Dendritic cell treated with granulocyte-macrophage colony-stimulating factor and Interleukin-4, amounts not matched to agents 40 ng/mL and 50 ng/mL, for 4 days (primary cell): ENCODE data around the gene COPS9.

ENCODE experiments used
- H3K27ac Mint-ChIP-seq: one replicate; pipeline ENCODE4 v1.8.0; 2022; ENCODE audit warnings: mild to moderate bottlenecking, mixed read lengths
- H3K27me3 Mint-ChIP-seq: one replicate; pipeline ENCODE4 v1.8.0; 2022; ENCODE audit warnings: mild to moderate bottlenecking, mixed read lengths
- H3K36me3 Mint-ChIP-seq: one replicate; pipeline ENCODE4 v1.8.0; 2022; ENCODE audit warnings: low read depth, mixed read lengths
- H3K4me1 Mint-ChIP-seq: one replicate; pipeline ENCODE4 v1.8.0; 2022; ENCODE audit warnings: low read depth, mixed read lengths
- H3K4me3 Mint-ChIP-seq: one replicate; pipeline ENCODE4 v1.8.0; 2022; ENCODE audit warnings: mild to moderate bottlenecking, moderate library complexity, mixed read lengths
- H3K9me3 Mint-ChIP-seq: one replicate; pipeline ENCODE4 v1.8.0; 2022; ENCODE audit warnings: mixed read lengths
- intact Hi-C: fragments of 100-400 bp; cut with micrococcal nuclease; formaldehyde crosslinking; loops from one replicate; pipeline ENCODE4 v1.15.0; 2022

Gene COPS9

GRCh38 chr2:240147382-240147781 lies 11.3 kb upstream of the COPS9 start:
- Mint-ChIP-seq H3K4me1 (peaks cover 37% of the 10 kb centered on the region), H3K27ac (peak overlapping the region; percentile 45), H3K36me3 (no peaks in the 10 kb centered on the region), H3K9me3 (no peaks in the 10 kb centered on the region), H3K4me3 (no peak overlapping the region), H3K27me3 (peaks cover 28% of the 10 kb centered on the region)
- intact Hi-C loops, result no loop called here

- Mint-ChIP-seq H3K4me1 (peaks cover 37% of the 10 kb centered on the region), H3K27ac (peak overlapping the region; percentile 47), H3K9me3 (no peaks in the 10 kb centered on the region), H3K27me3 (peaks cover 28% of the 10 kb centered on the region), H3K4me3 (no peak overlapping the region), H3K36me3 (no peaks in the 10 kb centered on the region)
- intact Hi-C loops, result no loop called here
These were observed 10.6 kb upstream of the COPS9 start for GRCh38 chr2:240146627-240147278.

GRCh38 chr2:240146141-240146561 lies 10.0 kb upstream of the COPS9 start:
- H3K36me3 Mint-ChIP-seq, result no peaks in the 10 kb centered on the region
- peaks cover 37% of the 10 kb centered on the region for H3K4me1 Mint-ChIP-seq
- intact Hi-C loops, result no loop called here
- H3K27me3 Mint-ChIP-seq, result peaks cover 24% of the 10 kb centered on the region
- peak overlapping the region; percentile 47 for H3K27ac Mint-ChIP-seq
- H3K9me3 Mint-ChIP-seq, result no peaks in the 10 kb centered on the region
- H3K4me3 Mint-ChIP-seq, result no peak overlapping the region

GRCh38 chr2:240145461-240145860 lies 9.4 kb upstream of the COPS9 start:
- H3K9me3 Mint-ChIP-seq, result no peaks in the 10 kb centered on the region
- H3K4me1 Mint-ChIP-seq, result peaks cover 37% of the 10 kb centered on the region
- H3K4me3 Mint-ChIP-seq, result no peak overlapping the region
- intact Hi-C loops, result no loop called here
- peaks cover 24% of the 10 kb centered on the region for H3K27me3 Mint-ChIP-seq
- no peak overlapping the region for H3K27ac Mint-ChIP-seq
- H3K36me3 Mint-ChIP-seq, result no peaks in the 10 kb centered on the region

DNA sequence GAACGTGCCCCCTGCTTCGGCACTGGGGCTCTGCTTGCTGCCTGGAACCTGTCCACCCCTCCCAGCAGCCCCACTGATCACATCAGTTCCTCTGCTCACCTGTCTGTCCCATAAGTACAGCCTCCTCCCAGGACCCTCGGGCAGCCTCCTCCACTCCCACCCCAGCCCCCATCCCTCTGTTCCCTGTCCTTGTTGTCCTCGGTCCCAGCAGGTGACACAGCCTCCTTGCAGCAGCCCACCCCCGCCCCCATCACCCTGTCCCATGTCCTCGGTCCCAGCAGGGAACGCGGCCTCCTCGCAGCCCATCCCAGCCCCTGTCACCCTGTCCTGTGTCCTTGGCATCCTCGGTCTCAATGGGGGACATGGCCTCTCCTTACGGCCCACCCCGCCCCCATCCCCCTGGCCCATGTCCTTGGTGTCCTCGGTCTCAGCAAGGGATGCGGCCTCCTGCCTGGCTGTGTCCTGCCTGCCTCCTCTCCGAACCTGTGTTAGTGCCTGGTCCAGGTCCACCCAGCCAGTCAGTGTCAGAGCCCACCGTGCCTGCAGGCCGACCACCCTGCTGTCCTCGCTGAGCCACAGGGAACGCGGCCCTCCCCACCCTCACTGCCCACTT lies 8.7 kb upstream of the COPS9 start:
- Mint-ChIP-seq H3K4me3 (no peak overlapping the region), H3K27me3 (peaks cover 19% of the 10 kb centered on the region), H3K4me1 (peaks cover 32% of the 10 kb centered on the region), H3K36me3 (no peaks in the 10 kb centered on the region), H3K27ac (no peak overlapping the region), H3K9me3 (no peaks in the 10 kb centered on the region)
- intact Hi-C loops, result no loop called here

GRCh38 chr2:240143801-240144648 lies 7.9 kb upstream of the COPS9 start:
- Mint-ChIP-seq H3K4me1 (peaks cover 39% of the 10 kb centered on the region), H3K27me3 (peaks cover 25% of the 10 kb centered on the region), H3K4me3 (no peak overlapping the region), H3K36me3 (no peaks in the 10 kb centered on the region), H3K9me3 (no peaks in the 10 kb centered on the region), H3K27ac (no peak overlapping the region)
- intact Hi-C loops, result loop anchor here (1.0 kb wide), 1 partner anchor 83 kb away; no protein-coding TSS in a partner anchor

DNA sequence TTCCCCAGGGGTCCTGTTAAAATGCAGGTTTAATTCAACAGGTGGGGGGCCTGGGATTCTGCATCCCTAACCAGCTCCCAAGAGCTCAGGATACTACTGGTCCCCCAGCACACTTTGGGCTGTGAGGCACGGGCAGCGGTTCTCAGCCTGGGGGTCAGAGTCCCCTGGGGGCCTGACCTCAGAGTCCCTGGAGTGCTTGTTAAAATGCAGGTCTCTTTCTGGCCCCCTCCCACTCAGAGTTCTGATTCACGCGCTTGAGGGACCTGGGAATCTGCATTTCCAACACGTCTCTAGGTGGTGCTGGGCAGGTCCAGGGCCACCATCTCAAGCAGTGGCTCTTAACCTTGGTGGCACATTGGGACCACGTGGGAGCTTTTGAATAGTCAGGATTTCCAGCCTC lies 7.2 kb upstream of the COPS9 start:
- Mint-ChIP-seq H3K27ac (no peak overlapping the region), H3K4me1 (peaks cover 36% of the 10 kb centered on the region), H3K36me3 (no peaks in the 10 kb centered on the region), H3K4me3 (no peak overlapping the region), H3K27me3 (peaks cover 30% of the 10 kb centered on the region), H3K9me3 (no peaks in the 10 kb centered on the region)
- intact Hi-C loops, result loop anchor here (1.0 kb wide), 1 partner anchor 82 kb away; no protein-coding TSS in a partner anchor

GRCh38 chr2:240142859-240143258 lies 6.8 kb upstream of the COPS9 start:
- Mint-ChIP-seq H3K36me3 (no peaks in the 10 kb centered on the region), H3K9me3 (no peaks in the 10 kb centered on the region), H3K27ac (no peak overlapping the region), H3K4me3 (no peak overlapping the region), H3K27me3 (peaks cover 34% of the 10 kb centered on the region), H3K4me1 (peaks cover 32% of the 10 kb centered on the region)
- intact Hi-C loops, result loop anchor here (1.0 kb wide), 1 partner anchor 82 kb away; no protein-coding TSS in a partner anchor

- Mint-ChIP-seq H3K27me3 (peaks cover 40% of the 10 kb centered on the region), H3K4me3 (no peak overlapping the region), H3K4me1 (peaks cover 28% of the 10 kb centered on the region), H3K36me3 (no peaks in the 10 kb centered on the region), H3K9me3 (no peaks in the 10 kb centered on the region), H3K27ac (no peak overlapping the region)
- intact Hi-C loops, result no loop called here
These were observed 6.2 kb upstream of the COPS9 start for GRCh38 chr2:240142256-240142775.

DNA sequence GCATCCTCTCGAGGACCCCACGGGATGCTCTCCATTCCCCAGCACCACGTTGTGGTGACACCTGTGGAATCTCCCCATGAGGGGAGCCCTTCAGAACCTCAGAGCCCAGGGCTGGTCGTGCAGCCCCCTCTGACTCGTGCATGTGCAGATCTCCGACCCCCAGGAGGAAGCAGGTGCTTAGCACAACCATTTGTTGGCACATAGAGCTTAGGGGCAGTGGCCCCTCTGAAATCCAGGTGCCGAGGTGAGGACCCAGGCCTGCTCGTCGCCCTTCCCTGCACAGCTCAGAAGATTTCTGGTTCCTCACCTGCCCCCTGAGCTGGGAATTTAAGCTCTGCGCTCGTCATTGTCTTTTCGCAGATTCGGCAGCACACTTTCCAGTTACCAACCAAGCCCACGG lies 5.6 kb upstream of the COPS9 start:
- H3K4me3 Mint-ChIP-seq, result no peak overlapping the region
- intact Hi-C loops, result no loop called here
- peaks cover 28% of the 10 kb centered on the region for H3K4me1 Mint-ChIP-seq
- H3K36me3 Mint-ChIP-seq, result no peaks in the 10 kb centered on the region
- no peaks in the 10 kb centered on the region for H3K9me3 Mint-ChIP-seq
- H3K27me3 Mint-ChIP-seq, result peaks cover 44% of the 10 kb centered on the region
- H3K27ac Mint-ChIP-seq, result no peak overlapping the region

- no peak overlapping the region for H3K27ac Mint-ChIP-seq
- peaks cover 44% of the 10 kb centered on the region for H3K27me3 Mint-ChIP-seq
- H3K36me3 Mint-ChIP-seq, result peaks cover 7% of the 10 kb centered on the region
- intact Hi-C loops, result no loop called here
- no peaks in the 10 kb centered on the region for H3K9me3 Mint-ChIP-seq
- H3K4me3 Mint-ChIP-seq, result no peak overlapping the region
- peaks cover 20% of the 10 kb centered on the region for H3K4me1 Mint-ChIP-seq
These were observed 4.8 kb upstream of the COPS9 start for GRCh38 chr2:240140920-240141319.

DNA sequence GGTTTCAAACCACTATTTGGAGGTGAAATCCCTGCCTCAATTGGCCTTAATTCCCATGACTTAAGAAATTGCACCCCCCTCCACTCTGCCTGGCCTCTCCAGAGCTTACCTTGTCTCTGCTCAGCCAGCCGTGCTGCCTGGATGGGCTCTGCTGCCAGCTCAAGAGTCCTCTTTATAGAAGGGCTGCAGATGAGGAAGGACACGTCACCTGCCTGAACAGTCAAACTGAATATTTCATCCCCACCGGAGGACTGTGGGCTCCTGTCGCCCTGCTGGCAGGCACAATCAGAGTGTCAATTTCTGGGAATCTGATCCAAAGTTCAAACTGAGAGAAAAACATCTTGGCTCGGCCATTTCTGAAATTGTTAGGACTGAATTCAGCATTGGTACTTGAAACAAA lies 4.4 kb upstream of the COPS9 start, which contains the start of gene OTOS:
TSS of gene OTOS (minus strand) at position 148 of the 400 bp plus-strand sequence. CDS start 332 bp downstream, outside the sequence.
- H3K9me3 Mint-ChIP-seq, result no peaks in the 10 kb centered on the region
- intact Hi-C loops, result no loop called here
- H3K27ac Mint-ChIP-seq, result no peak within 1 kb of the TSS
- H3K36me3 Mint-ChIP-seq, result peaks cover 11% of the 10 kb centered on the region
- H3K4me1 Mint-ChIP-seq, result peaks cover 22% of the 10 kb centered on the region
- H3K27me3 Mint-ChIP-seq, result peaks cover 44% of the 10 kb centered on the region
- H3K4me3 Mint-ChIP-seq, result no peak within 1 kb of the TSS

- H3K27me3 Mint-ChIP-seq, result peaks cover 42% of the 10 kb centered on the region
- H3K4me3 Mint-ChIP-seq, result no peak overlapping the region
- intact Hi-C loops, result no loop called here
- H3K36me3 Mint-ChIP-seq, result peaks cover 13% of the 10 kb centered on the region
- H3K9me3 Mint-ChIP-seq, result no peaks in the 10 kb centered on the region
- H3K27ac Mint-ChIP-seq, result no peak overlapping the region
- H3K4me1 Mint-ChIP-seq, result peaks cover 29% of the 10 kb centered on the region
These were observed 3.7 kb upstream of the COPS9 start for GRCh38 chr2:240139666-240140393.
